B cell (primary cell): ENCODE measurements around the gene RRAGC.
"Not testable (repeated sequence)": the region's sequence is repeated elsewhere in the genome, so short reads cannot be mapped to it uniquely, and the experiment has no call there.

Source experiments
- CTCF ChIP-seq: fragments of 200-600 bp; IDR thresholded peaks from one replicate; pipeline ENCODE4 v1.8.0; 2022; ENCODE audit warnings: antibody characterized with exemption, mild to moderate bottlenecking
- EZH2 ChIP-seq: IDR thresholded peaks from 2 replicates; pipeline ENCODE4 v1.6.1; 2012; ENCODE audit warnings: borderline replicate concordance, low read depth, mild to moderate bottlenecking, moderate library complexity, low read length; ENCODE audit not compliant: insufficient read depth, poor library complexity, severe bottlenecking

- not testable (repeated sequence) for TF ChIP-seq CTCF, EZH2
Measured at GRCh38 chr1:38836316-38836715, 23.3 kb downstream of the RRAGC start.
